IMR-90 (cell line): Measurements from ENCODE around the gene SYTL1. TPM values are rescaled to one million over a fixed set of nuclear protein-coding genes. Genes with fewer than 3 reads are reported as not detected.

ENCODE experiments used
- ATAC-seq: fragments of 200-7000 bp; cut with Tn5 transposase; 2 replicates; pipeline ENCODE4 v1.9.1; 2020; ENCODE audit warnings: low read depth, mild to moderate bottlenecking, moderate library complexity
- BruUV-seq: library from RNA; stranded (reverse); fragments of 400-500 nt; replicated peaks from 2 replicates; lab custom pipeline; 2021; lab: Mats Ljungman, UMichigan
- CTCF ChIA-PET: fragments of 300-600 bp; formaldehyde crosslinking; extraction: SDS; loops from one replicate; lab custom pipeline; 2021; ENCODE audit warnings: antibody characterized with exemption; lab: Yijun Ruan, JAX
- POLR2A ChIA-PET: fragments of 300-600 bp; sonication (Branson Sonifier 250); formaldehyde crosslinking; loops from one replicate; lab custom pipeline; 2022; ENCODE audit warnings: antibody characterized with exemption; ENCODE audit not compliant: unreplicated experiment; lab: Charles Lee
- DNase-seq: peaks from one replicate; pipeline ENCODE4 v3.0.0; 2013
- H2AFZ ChIP-seq: replicated peaks from 2 replicates; pipeline ENCODE3; 2013; ENCODE audit warnings: low read length, mild to moderate bottlenecking; ENCODE audit not compliant: poor library complexity
- H2AK5ac ChIP-seq: 2 replicates; pipeline ENCODE4 v1.6.1; 2013; ENCODE audit warnings: low read depth, low read length, inconsistent platforms
- H2AK9ac ChIP-seq: replicated peaks from 2 replicates; pipeline ENCODE3; 2013; ENCODE audit warnings: mild to moderate bottlenecking, low read depth, low read length, moderate library complexity; ENCODE audit not compliant: poor library complexity
- H2BK120ac ChIP-seq: 2 replicates; pipeline ENCODE4 v1.6.1; 2013; ENCODE audit warnings: low read depth, low read length, inconsistent platforms
- H2BK15ac ChIP-seq: 3 replicates; pipeline ENCODE4 v1.6.1; 2013; ENCODE audit warnings: low read depth, low read length, inconsistent platforms
- H2BK20ac ChIP-seq: 2 replicates; pipeline ENCODE4 v1.6.1; 2013; ENCODE audit warnings: low read depth, mild to moderate bottlenecking, inconsistent platforms, low read length, moderate library complexity
- H2BK5ac ChIP-seq: 2 replicates; pipeline ENCODE4 v1.6.1; 2013; ENCODE audit warnings: mild to moderate bottlenecking, low read depth, low read length, inconsistent platforms; ENCODE audit not compliant: poor library complexity, severe bottlenecking
- H3K14ac ChIP-seq: replicated peaks from 2 replicates; pipeline ENCODE4 v1.6.1; 2013; ENCODE audit warnings: low read depth, low read length, inconsistent platforms
- H3K18ac ChIP-seq: 2 replicates; pipeline ENCODE4 v1.6.1; 2013; ENCODE audit warnings: low read depth, low read length, control low read depth
- H3K23ac ChIP-seq: 2 replicates; pipeline ENCODE4 v1.6.1; 2013; ENCODE audit warnings: low read depth, low read length, inconsistent platforms
- H3K27ac ChIP-seq: 2 replicates; pipeline ENCODE4 v1.5.1; 2013; ENCODE audit warnings: mild to moderate bottlenecking, control low read depth, low read length; ENCODE audit not compliant: insufficient read depth
- H3K27me3 ChIP-seq: 2 replicates; pipeline ENCODE4 v1.6.1; 2013; ENCODE audit warnings: low read length; ENCODE audit not compliant: control insufficient read depth, insufficient read depth
- H3K36me3 ChIP-seq: 2 replicates; pipeline ENCODE4 v1.6.1; 2013; ENCODE audit warnings: low read length, mixed read lengths; ENCODE audit not compliant: control insufficient read depth, insufficient read depth
- H3K4ac ChIP-seq: 2 replicates; pipeline ENCODE4 v1.6.1; 2013; ENCODE audit warnings: low read depth, low read length, inconsistent platforms
- H3K4me1 ChIP-seq: 2 replicates; pipeline ENCODE4 v1.6.1; 2013; ENCODE audit warnings: low read length, mixed read lengths; ENCODE audit not compliant: control insufficient read depth, insufficient read depth
- H3K4me2 ChIP-seq: 2 replicates; pipeline ENCODE4 v1.6.1; 2013; ENCODE audit warnings: low read depth, mild to moderate bottlenecking, control low read depth, low read length, moderate library complexity
- H3K4me3 ChIP-seq: 2 replicates; pipeline ENCODE4 v1.5.1; 2013; ENCODE audit warnings: low read depth, mild to moderate bottlenecking, control low read depth, low read length, moderate library complexity; ENCODE audit not compliant: insufficient read depth
- H3K56ac ChIP-seq: 2 replicates; pipeline ENCODE4 v1.6.1; 2013; ENCODE audit warnings: low read length, inconsistent platforms; ENCODE audit not compliant: insufficient read depth; ENCODE audit errors: extremely low read depth
- H3K79me1 ChIP-seq, 2 experiments: 2 replicates each; pipeline ENCODE4 v1.6.1; 2013; ENCODE audit warnings: low read length in 2 of 2, inconsistent platforms in 1 of 2, low read depth in 1 of 2
- H3K9ac ChIP-seq: 2 replicates; pipeline ENCODE4 v1.6.1; 2013; ENCODE audit warnings: low read depth, low read length, control low read depth
- H3K9me1 ChIP-seq: 2 replicates; pipeline ENCODE4 v1.6.1; 2013; ENCODE audit warnings: low read length, inconsistent platforms; ENCODE audit not compliant: insufficient read depth
- H3K9me3 ChIP-seq: 2 replicates; pipeline ENCODE4 v1.6.1; 2013; ENCODE audit warnings: low read length; ENCODE audit not compliant: control insufficient read depth, insufficient read depth
- H4K20me1 ChIP-seq: 2 replicates; pipeline ENCODE4 v1.6.1; 2013; ENCODE audit warnings: low read length, inconsistent platforms; ENCODE audit not compliant: insufficient read depth
- H4K5ac ChIP-seq: 2 replicates; pipeline ENCODE4 v1.6.1; 2013; ENCODE audit warnings: mild to moderate bottlenecking, low read depth, low read length, control low read depth
- H4K8ac ChIP-seq, 2 experiments: 2 replicates each; pipeline ENCODE4 v1.6.1; 2013; ENCODE audit warnings: low read depth in 2 of 2, low read length in 2 of 2, control low read depth in 1 of 2, inconsistent platforms in 1 of 2
- H4K91ac ChIP-seq: 2 replicates; pipeline ENCODE4 v1.6.1; 2013; ENCODE audit warnings: low read depth, low read length, inconsistent platforms; ENCODE audit not compliant: insufficient read depth
- RFX5 ChIP-seq: IDR thresholded peaks from 2 replicates; pipeline ENCODE4 v1.8.0; 2012; ENCODE audit warnings: low read depth, mild to moderate bottlenecking, low read length, moderate library complexity
- WGBS, 2 experiments: methylation state at CpG; one replicate each; pipeline versions ENCODE4 v1.1.5 to v1.1.7; 2013; ENCODE audit warnings: missing lambda C conversion rate in 2 of 2; ENCODE audit not compliant: insufficient read length in 1 of 2; ENCODE audit errors: extremely low coverage in 2 of 2; 5-methylcytosine and 5-hydroxymethylcytosine counted together
- dilution Hi-C: fragments of 300-500 bp; cut with HindIII; formaldehyde crosslinking; loops from one replicate; pipeline ENCODE4 v1.14.3; 2018; ENCODE audit warnings: low sequenced_read_pairs; ENCODE audit not compliant: unreplicated experiment
- in situ Hi-C: fragments of 300-500 bp; cut with MboI; formaldehyde crosslinking; loops from 3 replicates; pipeline ENCODE4 v1.14.3; 2019; ENCODE audit warnings: low sequenced_read_pairs, inconsistent platforms, mixed read lengths
- intact Hi-C: fragments of 100-400 bp; cut with micrococcal nuclease; formaldehyde crosslinking; loops from 2 replicates; pipeline ENCODE4 v1.10.0; 2022
- polyA plus RNA-seq, 3 experiments: library from polyadenylated mRNA; depleted of rRNA; stranded (reverse); fragments of >200 nt; gene quantifications; 2 replicates each; pipeline ENCODE4 v1.2.3, GENCODE V29; 2012; ENCODE audit warnings: low replicate concordance in 1 of 3
- total RNA-seq: library from RNA; depleted of rRNA; stranded (reverse); fragments of >200 nt; gene quantifications from 2 replicates; pipeline ENCODE4 v1.2.3, GENCODE V29; 2012

SYTL1 gene
- total and polyA plus RNA-seq, 2 of the 4 experiments (the other 2 are of a cell fraction), result 0.18 to 1.0 TPM

DNA sequence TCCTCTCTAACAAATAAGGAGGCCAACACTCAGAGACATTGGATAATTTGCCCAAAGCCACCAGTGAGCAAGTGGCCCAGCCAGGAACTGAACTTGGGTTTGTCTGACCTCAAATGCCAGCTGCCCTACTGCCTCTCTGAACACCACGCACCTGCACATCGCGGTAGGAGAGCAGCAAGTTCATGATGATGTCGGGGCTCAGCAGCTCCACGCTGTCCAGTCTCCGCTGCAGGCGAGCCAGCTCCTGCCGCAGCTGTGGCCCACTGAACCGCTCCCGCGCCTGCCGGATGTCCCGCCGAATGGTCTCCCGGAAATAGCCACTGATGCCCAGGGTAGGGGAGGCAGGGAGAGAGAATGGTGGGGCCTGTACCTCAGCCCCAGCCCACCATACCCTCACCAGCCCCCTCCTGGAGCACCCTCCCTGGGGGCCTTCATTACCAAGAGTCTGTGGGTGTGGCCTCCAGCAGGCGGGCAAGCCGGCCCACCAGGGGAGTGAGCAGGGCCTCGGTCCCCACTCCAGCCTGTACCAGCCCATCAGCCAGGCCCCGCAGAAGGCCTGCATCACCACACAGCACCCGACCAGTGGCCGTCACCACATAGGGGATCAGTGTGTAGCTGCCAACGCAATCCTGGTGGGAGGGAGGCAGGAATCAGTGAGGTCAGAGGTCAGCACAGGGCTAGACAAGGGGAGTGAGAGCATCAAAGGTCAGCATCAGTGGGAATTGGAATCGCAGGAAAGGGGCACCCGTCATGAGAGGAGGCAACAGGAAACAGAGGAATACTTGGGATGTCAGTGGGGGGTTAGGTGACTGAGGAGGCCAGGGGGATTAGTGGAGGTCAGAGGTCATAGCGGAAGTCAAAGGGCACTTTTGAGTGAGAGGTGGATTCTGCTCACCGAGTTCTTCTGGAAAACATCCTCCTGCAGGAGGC, 22.2 kb downstream of the SYTL1 start:
- Histone ChIP-seq H3K36me3 (peaks cover 34% of the 10 kb centered on the region), H3K14ac (no peak overlapping the region), H3K9ac (no peak overlapping the region), H3K23ac (no peak overlapping the region), H3K27me3 (no peaks in the 10 kb centered on the region), H2BK120ac (no peak overlapping the region), H2AK5ac (peak overlapping the region; percentile 33; the same call in 1 of the 2 replicates), H3K56ac (no peak overlapping the region), H3K18ac (no peak overlapping the region), H3K4me1 (peaks cover 11% of the 10 kb centered on the region), H4K8ac (no peak overlapping the region; a peak in 2 of 4 replicates), H3K9me3 (no peaks in the 10 kb centered on the region), H2AK9ac (peak overlapping the region; percentile 93), H3K4me3 (no peak overlapping the region), H2BK15ac (no peak overlapping the region), H3K79me1 (peaks cover 6 to 24% of the 10 kb centered on the region in 2 experiments; a peak in 3 of 4 replicates), H4K5ac (no peak overlapping the region), H3K27ac (no peak overlapping the region), H2AFZ (no peak overlapping the region), H2BK5ac (no peak overlapping the region), H3K4ac (no peak overlapping the region; the same call in 1 of the 2 replicates), H3K4me2 (no peak overlapping the region), H4K91ac (peak overlapping the region; percentile 5; the same call in 1 of the 2 replicates), H3K9me1 (peaks cover 18% of the 10 kb centered on the region), H2BK20ac (no peak overlapping the region), H4K20me1 (peaks cover 2% of the 10 kb centered on the region; the same call in 1 of the 2 replicates)
- no peak for ATAC-seq
- intact Hi-C loops, result no loop called here
- in situ Hi-C loops, result no loop called here
- no peak for TF ChIP-seq RFX5
- WGBS, 2 experiments, result 97% methylated on average over 6 of the region's 26 CpGs; no CpG with 5 or more reads in 1 of the 2 experiments
- no peak for DNase-seq
- BruUV-seq, result no TSS peak
- CTCF ChIA-PET, result no interaction called here
- dilution Hi-C loops, result no loop called here
- POLR2A ChIA-PET, result no interaction called here
